Measurements from ENCODE around the gene ST3GAL5.

DNA sequence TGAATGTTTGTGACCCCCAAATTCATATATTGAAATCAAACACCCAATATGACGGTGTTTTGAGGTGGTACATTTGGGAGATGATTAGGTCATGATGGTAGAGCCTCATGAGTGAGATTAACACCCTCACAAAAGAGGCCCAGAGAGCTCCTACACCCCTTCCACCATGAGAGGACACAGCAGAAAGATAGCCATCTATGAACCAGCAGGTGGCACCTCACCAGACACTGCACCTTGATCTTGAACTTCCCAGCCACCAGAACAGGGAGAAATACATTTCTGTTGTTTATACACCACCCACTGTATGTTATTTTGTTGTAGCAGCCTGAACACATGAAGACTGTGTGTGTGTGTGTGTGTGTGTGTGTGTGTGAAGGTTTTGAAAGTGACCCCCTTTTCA lies 58.1 kb downstream of the ST3GAL5 start:
- TF ChIP-seq, protein P1, sequence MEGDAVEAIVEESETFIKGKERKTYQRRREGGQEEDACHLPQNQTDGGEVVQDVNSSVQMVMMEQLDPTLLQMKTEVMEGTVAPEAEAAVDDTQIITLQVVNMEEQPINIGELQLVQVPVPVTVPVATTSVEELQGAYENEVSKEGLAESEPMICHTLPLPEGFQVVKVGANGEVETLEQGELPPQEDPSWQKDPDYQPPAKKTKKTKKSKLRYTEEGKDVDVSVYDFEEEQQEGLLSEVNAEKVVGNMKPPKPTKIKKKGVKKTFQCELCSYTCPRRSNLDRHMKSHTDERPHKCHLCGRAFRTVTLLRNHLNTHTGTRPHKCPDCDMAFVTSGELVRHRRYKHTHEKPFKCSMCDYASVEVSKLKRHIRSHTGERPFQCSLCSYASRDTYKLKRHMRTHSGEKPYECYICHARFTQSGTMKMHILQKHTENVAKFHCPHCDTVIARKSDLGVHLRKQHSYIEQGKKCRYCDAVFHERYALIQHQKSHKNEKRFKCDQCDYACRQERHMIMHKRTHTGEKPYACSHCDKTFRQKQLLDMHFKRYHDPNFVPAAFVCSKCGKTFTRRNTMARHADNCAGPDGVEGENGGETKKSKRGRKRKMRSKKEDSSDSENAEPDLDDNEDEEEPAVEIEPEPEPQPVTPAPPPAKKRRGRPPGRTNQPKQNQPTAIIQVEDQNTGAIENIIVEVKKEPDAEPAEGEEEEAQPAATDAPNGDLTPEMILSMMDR (IDR thresholded peaks at IDR 0.05; ENCODE audit: control extremely low read depth in 1 of 3, insufficient read depth in 1 of 3, low read depth in 1 of 3, low read length in 3 of 3) = no peak
- no peak for TF ChIP-seq EP300 (IDR thresholded peaks at IDR 0.05; ENCODE audit: borderline replicate concordance in 1 of 2, low read depth in 2 of 2, low read length in 2 of 2)

Data from H1 (cell line).